A549 (cell line): ENCODE measurements around the gene CFAP46. TPM values are rescaled to one million over a fixed set of nuclear protein-coding genes. Genes with fewer than 3 reads are reported as not detected.

Source experiments
- ATAC-seq, 2 experiments: fragments of 200-7000 bp in 1 of 2; fragments of >200 bp in 1 of 2; cut with Nextera tagmentation in 1 of 2; cut with Tn5 transposase in 1 of 2; 3 replicates each; pipeline versions ENCODE4 v1.8.0 to v1.9.1; 2018 to 2020; ENCODE audit warnings: mild to moderate bottlenecking in 1 of 2, moderate library complexity in 1 of 2
- CTCF ChIA-PET: fragments of 300-600 bp; sonication (Branson Sonifier 250); formaldehyde crosslinking; extraction: SDS; loops from one replicate; lab custom pipeline; 2021; ENCODE audit warnings: antibody characterized with exemption, inconsistent platforms; lab: Yijun Ruan, JAX
- POLR2A ChIA-PET: fragments of 350-600 bp; formaldehyde crosslinking; extraction: SDS; loops from one replicate; lab custom pipeline; 2021; ENCODE audit warnings: antibody characterized with exemption, inconsistent platforms; lab: Yijun Ruan, JAX
- DNase-seq, 2 experiments: peaks; one replicate each; pipeline versions ENCODE4 v3.0.0 to v3.0.0-alpha.2; 2011 to 2016; ENCODE audit warnings: low read depth in 1 of 2, low spot score in 1 of 2
- FAIRE-seq: peaks from 2 replicates; lab custom pipeline; 2011; peaks lifted over from hg19 to GRCh38; lab: Jason Lieb, UNC
- H3K27ac ChIP-seq, 2 experiments: fragments of >200 bp; sonication (Bioruptor Twin); formaldehyde crosslinking; 3 replicates each; pipeline ENCODE4 v1.5.1; 2016 to 2017
- H3K4me1 ChIP-seq: fragments of >200 bp; sonication (Bioruptor Twin); formaldehyde crosslinking; 3 replicates; pipeline ENCODE4 v1.6.1; 2016
- H3K4me2 ChIP-seq: fragments of >200 bp; sonication (Bioruptor Twin); formaldehyde crosslinking; 3 replicates; pipeline ENCODE4 v1.6.1; 2016
- H3K4me3 ChIP-seq: fragments of >200 bp; sonication (Bioruptor Twin); formaldehyde crosslinking; 3 replicates; pipeline ENCODE4 v1.5.1; 2016
- H3K9me3 ChIP-seq: fragments of >200 bp; sonication (Bioruptor Twin); formaldehyde crosslinking; 3 replicates; pipeline ENCODE4 v1.6.1; 2016
- CBX8 ChIP-seq: fragments of 200-600 bp; sonication (generic); IDR thresholded peaks from 2 replicates; pipeline ENCODE4 v1.6.1; 2016
- EHF ChIP-seq: fragments of 250-450 bp; sonication (Bioruptor Pico); IDR thresholded peaks from 2 replicates; pipeline ENCODE4 v1.5.0; 2020; ENCODE audit warnings: mild to moderate bottlenecking
- ELK1 ChIP-seq: fragments of 150-350 bp; IDR thresholded peaks from 2 replicates; pipeline ENCODE4 v1.6.1; 2014; ENCODE audit warnings: low read depth, mild to moderate bottlenecking, low read length
- ESRRA ChIP-seq: fragments of 150-350 bp; IDR thresholded peaks from 2 replicates; pipeline ENCODE4 v1.6.1; 2014; ENCODE audit warnings: mild to moderate bottlenecking, low read length, borderline replicate concordance
- FOSL2 ChIP-seq, 2 experiments: fragments of 450-650 bp in 1 of 2; fragments of >200 bp in 1 of 2; sonication (Bioruptor Twin) in 1 of 2; formaldehyde crosslinking; IDR thresholded peaks; 2 replicates each; pipeline versions ENCODE4 v1.5.0 to v1.6.1; 2016 to 2020; ENCODE audit warnings: mild to moderate bottlenecking in 1 of 2, moderate library complexity in 1 of 2
- HMGXB4 ChIP-seq: fragments of 250-450 bp; sonication (Bioruptor Pico); IDR thresholded peaks from 2 replicates; pipeline ENCODE4 v1.5.0; 2021; ENCODE audit warnings: mild to moderate bottlenecking, moderate library complexity, borderline replicate concordance
- HOXA7 ChIP-seq: fragments of 250-450 bp; sonication (Bioruptor Pico); IDR thresholded peaks from 2 replicates; pipeline ENCODE4 v1.5.0; 2020; ENCODE audit warnings: mild to moderate bottlenecking, moderate library complexity
- JUNB ChIP-seq: fragments of >200 bp; sonication (Bioruptor Twin); formaldehyde crosslinking; IDR thresholded peaks from 2 replicates; pipeline ENCODE4 v1.6.1; 2016
- MAZ ChIP-seq: fragments of 150-350 bp; IDR thresholded peaks from 2 replicates; pipeline ENCODE4 v1.6.1; 2014; ENCODE audit warnings: antibody characterized with exemption, low read depth, low read length, borderline replicate concordance
- NFE2L2 ChIP-seq: fragments of 150-350 bp; conservative IDR thresholded peaks from 2 replicates; pipeline ENCODE4 v1.6.1; 2014; ENCODE audit warnings: low read length
- RARB ChIP-seq: fragments of 250-450 bp; sonication (Bioruptor Pico); IDR thresholded peaks from 2 replicates; pipeline ENCODE4 v1.8.0; 2021; ENCODE audit warnings: mild to moderate bottlenecking, moderate library complexity
- RCOR1 ChIP-seq: fragments of 150-350 bp; IDR thresholded peaks from 2 replicates; pipeline ENCODE4 v1.6.1; 2014; ENCODE audit warnings: antibody characterized with exemption, low read length, low read depth
- SREBF2 ChIP-seq: fragments of 450-650 bp; IDR thresholded peaks from 2 replicates; pipeline ENCODE4 v1.6.1; 2014; ENCODE audit warnings: mild to moderate bottlenecking, moderate library complexity
- TFCP2L1 ChIP-seq: fragments of 250-450 bp; sonication (Bioruptor Pico); IDR thresholded peaks from 2 replicates; pipeline ENCODE4 v1.5.0; 2021; ENCODE audit warnings: mild to moderate bottlenecking
- TP53 ChIP-seq: fragments of 250-450 bp; sonication (Bioruptor Pico); IDR thresholded peaks from 2 replicates; pipeline ENCODE4 v1.5.0; 2021; ENCODE audit warnings: mild to moderate bottlenecking, moderate library complexity
- WGBS: methylation state at CpG from one replicate; pipeline ENCODE4 v1.1.6; 2017; ENCODE audit errors: missing lambda C conversion rate; 5-methylcytosine and 5-hydroxymethylcytosine counted together
- polyA plus RNA-seq, 4 experiments: library from polyadenylated mRNA; depleted of rRNA in 3 of 4; stranded (reverse); fragments of >200 nt; fragmentation: RNase III in 1 of 4; extraction: RNeasy Plus Mini Kit Qiagen cat#74134 plus additional on column Dnase treatment in 1 of 4; gene quantifications; 2 replicates in 3 of 4; 3 replicates in 1 of 4; pipeline ENCODE4 v1.2.3, GENCODE V29; 2011 to 2017
- TF ChIP-seq, protein P1 (sequence below): fragments of 450-650 bp; IDR thresholded peaks from 2 replicates; pipeline ENCODE4 v1.6.1; 2014; ENCODE audit warnings: antibody characterized with exemption

The CFAP46 gene
- polyA plus RNA-seq, 2 of the 4 experiments (the other 2 are of a cell fraction), result 0.88 to 1.8 TPM

DNA sequence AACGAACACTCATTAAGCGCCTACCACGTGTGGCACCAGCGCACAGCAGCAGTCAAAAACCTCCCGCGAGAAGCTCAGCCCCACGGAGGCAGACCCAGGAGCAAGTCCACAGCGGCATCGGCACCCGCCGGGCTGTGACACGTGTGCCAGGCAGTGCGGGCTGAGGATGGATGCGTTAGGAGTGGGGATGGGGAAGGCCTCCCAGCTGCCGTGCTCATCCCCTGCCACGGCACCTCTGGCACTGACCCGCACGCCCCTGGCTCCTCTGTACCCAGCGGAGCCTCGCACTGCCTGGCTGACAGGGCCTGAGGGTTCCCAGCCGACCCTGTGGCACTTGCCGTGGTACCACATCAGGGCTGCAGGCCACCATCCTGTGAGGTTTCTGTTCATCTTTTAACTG is 16.8 kb downstream of the CFAP46 start:
- no peaks in the 10 kb centered on the region for H3K4me1 ChIP-seq
- DNase-seq, result no peak
- 66% methylated on average over 19 of the region's 22 CpGs for WGBS
- CTCF ChIA-PET, result no interaction called here
- no peak overlapping the region for H3K4me3 ChIP-seq
- TF ChIP-seq ELK1, result no peak
- no peak for TF ChIP-seq EHF (CRISPR knock-in tag)
- no peak for TF ChIP-seq RARB
- TF ChIP-seq SREBF2, result no peak
- no peak for TF ChIP-seq RCOR1
- TF ChIP-seq JUNB, result no peak
- TF ChIP-seq MAZ, result no peak
- TF ChIP-seq CBX8, result no peak
- TF ChIP-seq, all 56 proteins: peak for 0
- Histone ChIP-seq H3K27ac (no peak overlapping the region), H3K4me2 (no peak overlapping the region), H3K9me3 (no peaks in the 10 kb centered on the region)
- ATAC-seq (no peak), FAIRE-seq (no peak)
- POLR2A ChIA-PET, result no interaction called here

DNA sequence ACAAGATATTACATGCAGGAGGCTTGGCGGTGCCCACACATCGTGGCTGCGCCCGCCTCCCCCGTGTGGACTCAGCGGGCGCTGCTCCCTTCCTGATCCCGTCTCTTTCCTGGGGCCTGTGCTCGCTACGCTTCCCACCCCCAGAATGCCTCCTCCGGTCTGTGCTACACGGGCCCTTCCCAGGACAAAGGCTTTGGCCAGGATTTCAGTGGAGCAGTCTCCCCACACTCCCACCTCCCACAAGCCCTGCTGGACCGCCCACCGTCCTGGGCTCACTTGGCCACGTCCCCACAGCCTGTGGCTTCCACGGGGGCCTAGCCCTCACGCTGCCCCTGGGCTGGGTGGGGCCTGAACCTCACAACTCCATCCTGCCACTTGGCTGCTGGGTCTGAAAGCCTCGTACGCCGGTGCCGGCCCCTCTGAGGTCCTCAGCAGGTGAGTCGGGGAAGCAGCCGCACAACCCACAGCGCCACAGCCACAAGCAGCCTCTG is 17.3 kb downstream of the CFAP46 start:
- FAIRE-seq, result no peak
- no peak overlapping the region for H3K4me3 ChIP-seq
- no peak overlapping the region for H3K27ac ChIP-seq
- DNase-seq, result no peak
- POLR2A ChIA-PET, result no interaction called here
- TF ChIP-seq FOSL2 (IDR thresholded peaks at IDR 0.05) (no peak), FOSL2 (CRISPR knock-in tag; IDR thresholded peaks at IDR 0.05) (no peak), JUNB (no peak), HMGXB4 (CRISPR knock-in tag) (no peak), ESRRA (no peak), EHF (CRISPR knock-in tag) (no peak), ELK1 (no peak), NFE2L2 (no peak), TP53 (CRISPR knock-in tag) (no peak), RCOR1 (no peak), HOXA7 (no peak), TFCP2L1 (CRISPR knock-in tag) (no peak), MAZ (no peak)
- TF ChIP-seq, protein P1, sequence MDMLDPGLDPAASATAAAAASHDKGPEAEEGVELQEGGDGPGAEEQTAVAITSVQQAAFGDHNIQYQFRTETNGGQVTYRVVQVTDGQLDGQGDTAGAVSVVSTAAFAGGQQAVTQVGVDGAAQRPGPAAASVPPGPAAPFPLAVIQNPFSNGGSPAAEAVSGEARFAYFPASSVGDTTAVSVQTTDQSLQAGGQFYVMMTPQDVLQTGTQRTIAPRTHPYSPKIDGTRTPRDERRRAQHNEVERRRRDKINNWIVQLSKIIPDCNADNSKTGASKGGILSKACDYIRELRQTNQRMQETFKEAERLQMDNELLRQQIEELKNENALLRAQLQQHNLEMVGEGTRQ, result no peak
- TF ChIP-seq, all 56 proteins: peak for 0
- Histone ChIP-seq H3K4me2 (no peak overlapping the region), H3K9me3 (no peaks in the 10 kb centered on the region), H3K4me1 (no peaks in the 10 kb centered on the region)
- no peak for ATAC-seq
- 70% methylated on average over 20 of the region's 24 CpGs for WGBS
- CTCF ChIA-PET, result no interaction called here
